PC-3 (cell line): ENCODE measurements around the gene KIF17.

ENCODE experiments used
- EZH2 ChIP-seq: fragments of 300-600 bp; sonication (generic); IDR thresholded peaks from one replicate; pipeline ENCODE4 v1.6.1; 2017; ENCODE audit warnings: antibody characterized with exemption, mild to moderate bottlenecking, low read length; ENCODE audit not compliant: unreplicated experiment
- EZH2phosphoT487 ChIP-seq: fragments of 300-600 bp; sonication (generic); IDR thresholded peaks from 2 replicates; pipeline ENCODE4 v1.6.1; 2018; ENCODE audit warnings: mild to moderate bottlenecking, antibody characterized with exemption, low read length, borderline replicate concordance
- TF ChIP-seq, protein P1 (sequence below): fragments of 300-600 bp; sonication (generic); conservative IDR thresholded peaks from 2 replicates; pipeline ENCODE4 v1.5.1; 2017; ENCODE audit warnings: antibody characterized with exemption, low read depth, mild to moderate bottlenecking, low read length

DNA sequence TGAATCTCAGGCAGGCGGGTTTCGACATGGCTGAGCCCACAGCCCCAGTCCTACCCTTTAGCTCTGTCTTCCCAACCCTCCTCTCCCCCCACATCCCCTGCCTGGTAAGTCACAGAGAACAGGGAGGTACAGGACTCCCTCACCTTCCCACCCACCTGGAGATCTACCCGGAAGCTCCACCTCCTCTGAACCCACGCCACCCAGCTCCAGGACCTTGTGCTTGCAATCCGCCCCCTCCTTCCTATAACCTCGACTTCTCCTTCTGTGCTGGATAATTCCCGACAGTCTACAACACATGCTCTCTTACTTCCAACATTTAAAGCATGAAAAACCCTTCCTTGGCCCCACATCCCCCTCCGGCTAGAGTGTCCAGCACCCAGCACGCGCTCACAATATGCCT is 22.3 kb downstream of the KIF17 start:
- TF ChIP-seq, protein P1, sequence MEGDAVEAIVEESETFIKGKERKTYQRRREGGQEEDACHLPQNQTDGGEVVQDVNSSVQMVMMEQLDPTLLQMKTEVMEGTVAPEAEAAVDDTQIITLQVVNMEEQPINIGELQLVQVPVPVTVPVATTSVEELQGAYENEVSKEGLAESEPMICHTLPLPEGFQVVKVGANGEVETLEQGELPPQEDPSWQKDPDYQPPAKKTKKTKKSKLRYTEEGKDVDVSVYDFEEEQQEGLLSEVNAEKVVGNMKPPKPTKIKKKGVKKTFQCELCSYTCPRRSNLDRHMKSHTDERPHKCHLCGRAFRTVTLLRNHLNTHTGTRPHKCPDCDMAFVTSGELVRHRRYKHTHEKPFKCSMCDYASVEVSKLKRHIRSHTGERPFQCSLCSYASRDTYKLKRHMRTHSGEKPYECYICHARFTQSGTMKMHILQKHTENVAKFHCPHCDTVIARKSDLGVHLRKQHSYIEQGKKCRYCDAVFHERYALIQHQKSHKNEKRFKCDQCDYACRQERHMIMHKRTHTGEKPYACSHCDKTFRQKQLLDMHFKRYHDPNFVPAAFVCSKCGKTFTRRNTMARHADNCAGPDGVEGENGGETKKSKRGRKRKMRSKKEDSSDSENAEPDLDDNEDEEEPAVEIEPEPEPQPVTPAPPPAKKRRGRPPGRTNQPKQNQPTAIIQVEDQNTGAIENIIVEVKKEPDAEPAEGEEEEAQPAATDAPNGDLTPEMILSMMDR = no peak
- TF ChIP-seq EZH2 (no peak), EZH2phosphoT487 (no peak)
